LHCN-M2 (cell line): ENCODE data around the gene SAMD8. TPM values are rescaled to one million over a fixed set of nuclear protein-coding genes. Genes with fewer than 3 reads are reported as not detected.

Experiments
- DNase-seq: peaks from one replicate; pipeline ENCODE4 v3.0.0-alpha.2; 2012; ENCODE audit warnings: low read depth
- polyA plus RNA-seq: library from polyadenylated mRNA; unstranded; fragments of >200 nt; gene quantifications from one replicate; pipeline ENCODE4 v1.2.1, GENCODE V29; 2012; ENCODE audit warnings: missing spikeins
- total RNA-seq: library from RNA; depleted of rRNA; stranded (reverse); fragments of >200 nt; gene quantifications from 2 replicates; pipeline ENCODE4 v1.2.3, GENCODE V29; 2014; rRNA removed

SAMD8 gene
- 26.1 TPM in 2 replicates for total RNA-seq
- 5.2 TPM for polyA plus RNA-seq

- DNase-seq, result peak; percentile 94
Observed at GRCh38 chr10:75111365-75111906, at the start of gene SAMD8. Gene SAMD8 (plus strand): TSS chr10:75111656. CDS start chr10:75150529, 38,873 bp downstream.

DNA sequence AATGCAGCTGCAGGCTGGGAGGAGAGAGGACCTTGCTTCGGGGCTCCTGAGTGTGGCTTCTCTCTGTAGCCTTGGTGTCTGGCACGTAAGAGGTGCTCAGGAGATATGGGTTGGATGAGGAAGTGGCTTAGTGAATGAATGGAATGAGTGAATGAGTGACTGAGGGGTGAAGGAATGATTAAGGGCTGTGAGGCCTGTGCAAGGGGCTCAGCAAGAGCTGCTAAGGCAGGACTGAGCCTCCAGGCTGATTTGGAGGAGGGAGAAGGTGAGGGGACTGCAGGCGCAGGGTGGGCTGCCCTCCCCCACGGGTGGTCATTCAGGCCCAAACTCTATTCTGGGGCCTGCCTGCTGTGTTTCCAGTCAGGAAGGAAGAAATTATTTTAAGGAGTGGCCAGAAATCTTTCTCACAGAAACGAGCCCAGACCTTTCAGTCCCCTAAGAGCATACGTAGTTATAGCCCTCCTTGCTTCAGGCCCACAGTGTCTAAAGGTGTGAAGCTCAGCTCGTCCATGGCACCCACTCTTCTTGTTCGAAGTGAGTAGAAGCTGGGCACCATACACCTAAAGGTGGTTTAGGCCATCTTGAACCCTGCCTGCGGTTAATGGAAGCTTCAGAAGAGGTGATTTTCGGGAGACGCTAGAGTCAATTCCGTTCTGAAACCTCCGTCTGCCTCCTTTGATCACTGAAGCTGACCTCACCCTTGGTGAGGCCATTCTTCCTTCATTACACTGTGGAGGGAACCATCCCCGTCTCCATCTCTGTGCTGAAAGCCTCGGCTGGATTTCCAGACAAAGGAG lies 49.5 kb upstream of the SAMD8 start:
- DNase-seq, result no peak

GRCh38 chr10:75062506-75063299 lies 48.8 kb upstream of the SAMD8 start:
- peak; percentile 10 for DNase-seq

DNA sequence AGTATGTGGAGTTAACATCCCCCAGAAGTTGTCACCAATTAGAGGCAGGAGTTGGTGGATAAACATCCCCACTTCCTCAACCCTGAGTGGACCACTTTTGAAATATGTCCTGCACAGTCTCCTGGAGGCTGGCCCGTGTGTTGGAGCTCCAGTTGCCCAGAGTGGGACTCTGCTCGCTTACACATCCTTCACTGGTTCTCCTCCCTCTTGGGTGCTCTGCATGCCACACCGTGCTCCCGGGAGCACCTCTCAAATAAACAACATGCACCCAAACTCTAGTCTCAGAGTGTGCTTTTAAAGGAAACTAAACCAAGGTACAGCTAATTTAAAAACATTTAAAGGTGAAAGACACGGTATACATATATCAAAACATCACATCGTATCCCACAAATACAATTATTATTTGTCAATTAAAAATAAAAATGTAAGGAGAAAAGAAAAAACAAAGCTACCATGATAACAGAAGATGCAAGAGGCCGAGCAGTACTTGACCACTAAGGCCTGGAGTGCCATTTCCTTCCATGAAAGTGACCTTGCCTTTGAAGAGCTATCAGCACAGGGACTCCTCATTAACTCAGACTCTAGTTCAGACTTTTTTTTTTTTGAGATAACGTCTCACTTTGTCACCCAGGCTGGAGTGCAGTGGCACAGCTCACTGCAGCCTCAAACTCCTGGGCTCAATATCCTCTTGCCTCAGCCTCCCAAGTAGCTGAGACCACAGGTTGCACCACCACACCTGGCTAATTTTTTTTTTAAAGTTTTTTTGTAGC lies 47.8 kb upstream of the SAMD8 start:
- no peak for DNase-seq

DNA sequence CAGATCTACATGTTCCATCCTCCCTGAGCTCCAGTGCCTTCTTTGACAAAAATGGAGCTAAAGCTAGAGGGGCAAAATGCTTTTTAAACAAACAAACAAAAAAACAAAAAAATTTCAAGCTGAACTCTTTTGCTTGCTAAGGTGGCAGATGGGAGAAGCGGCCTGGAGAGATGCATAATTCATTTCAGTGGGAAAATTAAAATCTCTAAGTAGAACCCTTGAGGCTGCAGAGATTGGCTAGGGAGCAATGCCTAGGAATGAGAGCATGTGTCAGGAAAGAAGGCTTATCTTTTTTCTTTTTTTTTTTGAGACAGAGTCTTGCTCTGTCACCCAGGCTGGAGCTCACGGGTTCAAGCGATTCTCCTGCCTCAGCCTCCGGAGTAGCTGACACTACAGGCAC lies 46.4 kb upstream of the SAMD8 start:
- DNase-seq, result no peak

GRCh38 chr10:75066271-75066670 lies 45.2 kb upstream of the SAMD8 start:
- DNase-seq, result no peak

DNA sequence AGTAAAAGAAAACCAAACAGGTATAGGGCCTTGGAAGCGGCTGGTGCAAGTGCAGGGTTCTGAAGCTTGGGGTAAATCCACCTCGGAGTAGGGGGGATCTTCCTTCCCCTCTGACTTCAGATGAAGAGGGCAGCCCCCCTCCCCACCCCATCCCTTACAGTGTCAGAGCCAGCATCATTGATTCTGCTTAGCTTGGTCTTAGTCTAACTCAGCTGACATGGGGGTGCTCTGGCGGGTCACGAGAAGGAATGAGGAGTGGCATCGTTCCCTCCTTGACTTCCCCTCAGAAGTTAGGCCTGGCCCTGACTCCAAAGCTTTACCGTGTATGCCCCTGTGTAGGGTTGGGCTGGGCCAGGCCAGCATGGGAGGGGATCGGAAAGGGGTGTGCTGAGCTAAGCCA lies 44.2 kb upstream of the SAMD8 start:
- DNase-seq, result no peak

- DNase-seq, result no peak
Observed at GRCh38 chr10:75068523-75068922, 42.9 kb upstream of the SAMD8 start.

DNA sequence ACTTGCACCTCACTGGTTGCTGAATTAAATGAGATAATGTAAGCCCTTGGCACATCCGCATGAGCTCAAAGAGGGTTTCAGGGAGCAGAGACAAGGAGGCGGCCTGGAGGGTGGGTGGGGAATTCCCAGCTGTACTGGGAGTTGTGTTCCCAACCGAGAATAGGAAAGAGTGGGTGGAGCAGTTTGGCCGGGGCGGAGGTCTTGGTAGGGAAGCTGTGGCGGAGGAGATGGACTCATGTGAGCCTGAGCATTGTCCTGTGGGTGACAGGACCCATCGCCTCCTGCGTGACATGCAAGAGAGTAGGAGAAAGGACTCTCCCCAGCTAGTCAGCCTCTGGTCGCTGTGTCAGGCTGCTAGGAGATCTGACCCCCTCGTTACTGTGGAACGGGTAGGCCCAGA lies 41.0 kb upstream of the SAMD8 start:
- DNase-seq, result no peak

DNA sequence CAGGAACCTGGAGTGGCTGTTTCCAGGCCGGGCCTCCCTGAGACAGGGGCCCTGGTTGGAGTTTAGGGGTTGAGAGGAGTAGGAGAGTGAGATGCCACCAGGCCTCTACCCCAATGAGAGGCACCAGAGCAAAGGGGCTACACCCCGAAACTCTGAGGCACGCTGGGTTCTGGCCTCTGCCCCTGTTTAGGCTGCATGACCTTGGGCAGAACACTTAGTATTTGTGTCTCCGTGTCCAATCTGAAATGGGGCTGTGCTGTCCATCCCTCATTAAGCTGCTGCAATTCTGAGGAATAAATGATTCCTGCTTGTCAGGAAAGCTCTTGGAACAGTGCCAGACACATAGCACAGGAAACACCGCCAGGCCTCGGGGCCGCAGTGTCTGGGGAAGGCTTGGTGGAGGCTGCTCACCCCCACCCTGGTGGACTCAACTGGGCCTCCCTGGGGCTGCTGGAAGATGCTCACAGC lies 40.5 kb upstream of the SAMD8 start:
- no peak for DNase-seq

- DNase-seq, result no peak
Observed at GRCh38 chr10:75071756-75072155, 39.7 kb upstream of the SAMD8 start.

DNA sequence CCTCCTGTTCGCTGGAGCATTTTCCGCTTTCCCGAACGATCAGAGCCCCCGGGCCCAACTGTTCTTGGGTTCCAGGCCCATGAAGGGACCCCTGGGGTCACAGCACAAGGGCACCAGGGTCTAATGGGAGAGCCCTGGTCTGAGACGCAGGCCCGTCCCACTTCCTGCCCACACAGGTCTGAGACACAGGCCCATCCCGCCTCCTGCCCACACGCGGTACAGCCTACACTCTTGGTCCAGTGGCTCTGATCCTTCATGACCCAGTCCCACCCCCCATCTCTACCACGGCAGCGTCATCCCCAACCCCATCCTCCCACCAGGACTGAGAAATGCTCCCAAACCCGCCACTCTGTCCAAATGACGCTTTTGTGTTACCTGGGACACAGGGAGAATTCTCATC lies 38.7 kb upstream of the SAMD8 start:
- DNase-seq, result no peak

GRCh38 chr10:75073442-75073841 lies 38.0 kb upstream of the SAMD8 start:
- no peak for DNase-seq

GRCh38 chr10:75074711-75075445 lies 36.6 kb upstream of the SAMD8 start:
- DNase-seq, result no peak

DNA sequence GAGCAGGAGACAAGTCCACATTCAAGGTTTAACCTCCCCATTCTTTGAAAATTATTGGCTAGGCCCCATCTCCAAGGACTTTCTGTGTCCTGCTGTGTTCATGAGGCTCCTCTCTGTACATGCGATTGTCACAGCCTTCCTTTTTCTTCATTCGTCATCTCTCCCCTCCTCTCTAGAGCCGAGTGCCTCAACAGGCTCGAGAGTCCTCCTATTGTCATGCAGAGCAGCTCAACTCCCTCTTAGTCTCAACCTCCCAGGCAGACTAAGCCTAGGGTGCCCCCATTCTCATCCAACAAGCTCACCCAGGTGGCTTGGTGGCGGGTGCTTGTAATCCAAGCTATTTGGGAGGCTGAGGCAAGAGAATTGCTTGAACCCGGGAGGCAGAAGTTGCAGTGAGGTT lies 35.1 kb upstream of the SAMD8 start:
- DNase-seq, result no peak

DNA sequence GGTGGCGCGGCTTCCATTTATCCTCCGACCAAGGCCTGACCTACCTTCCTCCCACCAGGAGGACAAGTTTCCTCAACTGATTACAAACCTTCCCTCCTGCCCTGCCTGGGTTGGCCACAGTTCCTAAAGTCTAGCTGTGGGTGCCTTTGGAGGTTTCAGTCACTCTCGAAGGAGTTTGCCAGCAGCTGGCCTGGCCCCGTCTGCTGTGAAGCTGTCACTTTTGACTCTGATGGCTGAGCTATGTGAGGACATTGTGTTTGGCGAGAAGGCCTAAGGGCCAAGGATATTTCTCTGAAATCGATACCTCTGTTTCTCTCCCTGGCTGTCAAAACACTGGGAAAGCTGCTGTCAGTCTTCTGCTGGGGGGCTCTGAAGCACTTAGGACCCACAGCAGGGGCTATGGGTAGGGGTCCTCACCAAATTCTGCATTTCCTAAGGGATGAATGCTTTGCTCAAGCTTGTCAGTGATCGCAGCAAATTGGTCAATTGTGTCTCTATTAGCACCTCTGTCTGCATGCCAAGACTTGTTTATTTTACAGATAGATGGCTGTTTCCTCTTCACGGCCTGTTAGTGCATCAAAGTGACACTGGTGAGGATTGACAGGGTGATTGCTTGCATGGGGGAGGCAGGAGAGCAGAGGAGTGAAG lies 31.9 kb upstream of the SAMD8 start:
- no peak for DNase-seq

GRCh38 chr10:75080554-75080953 lies 30.9 kb upstream of the SAMD8 start:
- no peak for DNase-seq

DNA sequence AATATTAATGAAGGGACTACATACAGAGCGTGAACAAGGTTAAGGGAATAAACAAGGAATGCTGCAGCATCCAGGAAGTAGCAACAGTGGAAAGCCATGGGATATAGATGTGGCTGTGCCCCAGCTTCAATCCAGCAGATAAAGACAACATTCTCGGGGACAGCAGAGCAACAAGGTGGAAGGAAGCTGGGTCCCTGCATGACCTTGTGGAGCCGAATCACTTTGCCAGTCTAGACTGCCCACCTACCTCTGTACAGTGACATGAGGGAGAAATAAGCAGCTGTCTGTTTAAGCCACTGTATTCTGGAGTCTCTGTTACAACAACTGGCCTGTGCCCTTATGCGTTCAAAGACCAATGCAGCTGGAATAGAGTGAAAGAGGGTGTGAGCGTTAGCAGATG lies 30.1 kb upstream of the SAMD8 start:
- DNase-seq, result no peak

GRCh38 chr10:75083972-75084833 lies 27.3 kb upstream of the SAMD8 start:
- DNase-seq, result no peak
